GM21360 (cell line): Measurements from ENCODE around the gene STAB1.

ENCODE experiments used
- ATAC-seq: cut with Tn5 transposase; IDR thresholded peaks from one replicate; pipeline ENCODE4 v1.9.1; 2021; ENCODE audit warnings: mild to moderate bottlenecking, moderate library complexity; ENCODE audit not compliant: unreplicated experiment

Gene STAB1

GRCh38 chr3:52483577-52484381, 11.4 kb upstream of the STAB1 start:
- no peak for ATAC-seq

DNA sequence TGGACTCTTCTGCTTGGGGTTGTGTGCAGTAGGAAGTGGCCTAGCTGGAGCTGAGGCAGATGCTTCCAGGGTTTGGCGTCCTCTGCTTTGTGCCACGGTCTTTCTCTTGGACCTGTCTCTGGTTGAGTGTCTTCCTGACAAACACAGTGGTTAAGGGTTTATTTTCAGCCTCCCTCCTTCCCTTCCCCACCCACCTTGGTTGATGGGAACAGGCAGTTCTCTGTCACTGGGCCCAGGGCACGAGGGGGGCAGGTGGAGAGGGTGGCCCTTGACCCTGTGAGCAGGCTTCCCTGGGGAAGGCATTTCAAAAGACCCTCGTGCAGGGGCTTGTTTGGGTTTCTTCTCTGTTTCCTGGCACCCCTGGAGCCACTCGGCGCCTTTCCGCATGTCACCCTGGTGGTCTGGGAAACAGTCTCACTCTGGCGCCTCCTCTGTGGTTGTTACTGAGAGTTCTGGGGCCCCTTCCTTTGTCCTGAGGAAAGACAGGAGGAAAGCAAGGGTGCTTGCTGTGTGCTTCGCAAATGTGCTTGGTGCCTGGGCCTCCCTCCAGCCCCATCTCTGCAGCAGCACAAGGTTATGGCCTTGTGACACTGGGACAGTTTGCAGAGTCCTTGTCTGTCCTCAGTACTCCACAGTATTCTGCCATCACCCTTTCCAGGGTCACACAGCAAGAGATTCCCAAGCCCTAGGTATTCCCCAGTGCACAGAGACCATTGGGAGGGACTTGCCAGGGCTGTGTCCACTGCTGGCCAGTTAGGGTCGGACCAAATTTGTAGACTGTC, 10.3 kb upstream of the STAB1 start:
- no peak for ATAC-seq

DNA sequence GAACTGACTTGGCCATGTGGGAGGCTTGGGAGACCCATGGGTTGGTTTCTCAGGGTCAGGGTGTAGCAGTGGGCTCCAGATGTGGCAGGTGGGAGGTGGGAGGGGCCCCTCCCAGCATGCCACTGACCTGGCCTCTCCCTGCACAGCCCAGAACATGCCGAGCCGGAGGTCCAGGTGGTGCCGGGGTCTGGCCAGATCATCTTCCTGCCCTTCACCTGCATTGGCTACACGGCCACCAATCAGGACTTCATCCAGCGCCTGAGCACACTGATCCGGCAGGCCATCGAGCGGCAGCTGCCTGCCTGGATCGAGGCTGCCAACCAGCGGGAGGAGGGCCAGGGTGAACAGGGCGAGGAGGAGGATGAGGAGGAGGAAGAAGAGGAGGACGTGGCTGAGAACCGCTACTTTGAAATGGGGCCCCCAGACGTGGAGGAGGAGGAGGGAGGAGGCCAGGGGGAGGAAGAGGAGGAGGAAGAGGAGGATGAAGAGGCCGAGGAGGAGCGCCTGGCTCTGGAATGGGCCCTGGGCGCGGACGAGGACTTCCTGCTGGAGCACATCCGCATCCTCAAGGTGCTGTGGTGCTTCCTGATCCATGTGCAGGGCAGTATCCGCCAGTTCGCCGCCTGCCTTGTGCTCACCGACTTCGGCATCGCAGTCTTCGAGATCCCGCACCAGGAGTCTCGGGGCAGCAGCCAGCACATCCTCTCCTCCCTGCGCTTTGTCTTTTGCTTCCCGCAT, 7.9 kb upstream of the STAB1 start:
- no peak for ATAC-seq

GRCh38 chr3:52487788-52488691, 7.1 kb upstream of the STAB1 start:
- no peak for ATAC-seq

DNA sequence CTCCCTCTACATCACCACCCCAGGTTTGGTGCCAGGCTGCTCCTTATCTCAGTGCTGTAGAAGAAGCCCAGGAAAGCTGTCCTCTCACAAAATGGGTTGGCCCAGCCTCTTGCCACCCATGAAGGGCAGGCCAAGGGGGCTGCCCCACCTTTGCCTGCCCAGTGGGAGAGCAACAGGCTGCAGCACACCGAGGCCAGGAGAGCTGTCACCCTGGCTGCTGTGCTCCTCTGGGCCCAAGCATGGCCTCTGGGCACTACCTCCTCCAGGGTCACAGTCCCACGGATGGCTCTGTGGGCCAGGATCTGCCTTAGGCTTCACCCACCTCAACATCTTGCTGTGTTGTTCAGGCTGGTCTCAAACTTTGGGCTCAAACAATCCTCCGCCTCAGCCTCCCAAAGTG, 6.4 kb upstream of the STAB1 start:
- no peak for ATAC-seq

GRCh38 chr3:52489453-52489852, 5.7 kb upstream of the STAB1 start:
- no peak for ATAC-seq

GRCh38 chr3:52490035-52490938, 4.9 kb upstream of the STAB1 start:
- no peak for ATAC-seq

- no peak for ATAC-seq
Measured at GRCh38 chr3:52490939-52491526, 4.1 kb upstream of the STAB1 start.

DNA sequence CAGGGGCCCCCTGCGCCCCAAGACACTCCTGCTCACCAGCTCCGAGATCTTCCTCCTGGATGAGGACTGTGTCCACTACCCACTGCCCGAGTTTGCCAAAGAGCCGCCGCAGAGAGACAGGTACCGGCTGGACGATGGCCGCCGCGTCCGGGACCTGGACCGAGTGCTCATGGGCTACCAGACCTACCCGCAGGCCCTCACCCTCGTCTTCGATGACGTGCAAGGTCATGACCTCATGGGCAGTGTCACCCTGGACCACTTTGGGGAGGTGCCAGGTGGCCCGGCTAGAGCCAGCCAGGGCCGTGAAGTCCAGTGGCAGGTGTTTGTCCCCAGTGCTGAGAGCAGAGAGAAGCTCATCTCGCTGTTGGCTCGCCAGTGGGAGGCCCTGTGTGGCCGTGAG, 3.1 kb upstream of the STAB1 start:
- no peak for ATAC-seq

DNA sequence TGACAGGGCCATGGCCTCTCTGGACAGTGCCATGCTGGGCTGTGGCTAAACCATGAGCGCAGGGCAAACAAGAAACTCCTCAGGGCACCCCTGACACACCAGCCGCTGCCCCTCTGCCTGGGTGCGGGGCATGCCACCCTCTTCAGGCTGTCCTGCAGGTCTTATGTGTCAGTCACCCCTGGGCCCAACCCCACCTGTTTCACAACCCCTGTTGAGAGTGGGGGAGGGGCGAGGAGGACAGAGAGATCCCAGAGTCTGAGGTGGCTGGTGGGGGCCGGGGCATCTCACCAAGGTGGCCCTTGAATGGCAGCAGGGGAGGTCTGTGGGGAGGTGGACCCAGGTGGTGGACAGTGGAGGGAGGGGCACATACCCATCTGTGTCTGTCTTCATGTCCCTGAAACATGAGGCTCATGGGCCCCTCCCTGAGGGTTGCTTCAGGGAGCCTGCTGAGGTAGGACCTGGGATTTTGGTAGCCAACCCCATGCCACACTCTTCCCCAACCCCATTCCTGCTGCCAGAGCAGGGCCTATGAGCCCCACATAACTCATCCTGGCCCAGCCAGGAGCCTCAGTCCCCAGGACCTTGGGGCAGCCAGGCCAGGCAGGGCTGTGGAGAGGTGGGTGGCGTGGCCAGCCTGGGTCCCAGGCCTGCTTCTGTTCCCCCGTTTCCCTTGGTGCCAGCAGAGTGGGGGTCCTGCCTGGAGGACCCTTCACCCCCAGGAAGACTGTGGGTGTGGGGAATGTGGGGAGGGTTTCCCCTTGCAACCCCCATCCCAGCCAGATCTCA, 1.7 kb upstream of the STAB1 start:
- ATAC-seq: no peak

DNA sequence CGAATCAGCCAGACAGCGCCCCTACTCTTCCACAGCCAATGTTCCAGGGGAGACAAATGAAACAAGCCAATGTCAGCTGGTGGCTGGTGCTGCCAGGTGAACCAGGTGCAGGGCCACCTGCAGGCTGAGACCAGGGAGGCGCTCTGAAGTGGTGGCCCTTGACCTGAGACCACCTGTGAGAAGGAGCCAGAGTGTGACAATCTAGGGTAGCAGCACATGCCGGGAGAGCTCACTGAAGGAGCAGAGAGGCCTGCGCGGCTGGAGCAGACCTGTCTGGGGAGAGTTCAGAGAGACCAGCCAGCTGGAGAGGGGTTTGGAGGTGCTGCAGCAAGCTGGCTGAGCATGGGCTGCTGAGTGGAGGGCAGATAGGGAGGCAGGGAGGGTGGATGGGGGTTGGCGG, 693 bp upstream of the STAB1 start:
- no peak for ATAC-seq

- no peak for ATAC-seq
Measured at GRCh38 chr3:52495777-52496602, 852 bp downstream of the STAB1 start.

GRCh38 chr3:52498137-52499054, 3.3 kb downstream of the STAB1 start:
- no peak for ATAC-seq

DNA sequence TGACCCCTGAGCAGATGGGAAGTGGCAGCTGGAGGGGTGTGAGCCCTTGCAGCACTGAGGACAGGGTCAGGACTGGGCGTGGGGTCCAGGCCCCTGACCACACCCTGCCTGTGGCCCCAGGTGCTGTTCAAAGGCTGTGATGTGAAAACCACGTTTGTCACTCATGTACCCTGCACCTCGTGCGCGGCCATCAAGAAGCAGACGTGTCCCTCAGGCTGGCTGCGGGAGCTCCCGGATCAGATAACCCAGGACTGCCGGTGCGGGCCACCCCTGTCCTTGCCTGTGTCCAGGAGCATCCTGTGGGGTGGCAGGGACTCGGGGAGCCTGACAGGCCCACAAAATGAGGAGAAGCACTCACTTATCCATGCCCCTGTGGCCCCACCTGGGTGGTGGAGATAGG, 5.9 kb downstream of the STAB1 start:
- no peak for ATAC-seq

DNA sequence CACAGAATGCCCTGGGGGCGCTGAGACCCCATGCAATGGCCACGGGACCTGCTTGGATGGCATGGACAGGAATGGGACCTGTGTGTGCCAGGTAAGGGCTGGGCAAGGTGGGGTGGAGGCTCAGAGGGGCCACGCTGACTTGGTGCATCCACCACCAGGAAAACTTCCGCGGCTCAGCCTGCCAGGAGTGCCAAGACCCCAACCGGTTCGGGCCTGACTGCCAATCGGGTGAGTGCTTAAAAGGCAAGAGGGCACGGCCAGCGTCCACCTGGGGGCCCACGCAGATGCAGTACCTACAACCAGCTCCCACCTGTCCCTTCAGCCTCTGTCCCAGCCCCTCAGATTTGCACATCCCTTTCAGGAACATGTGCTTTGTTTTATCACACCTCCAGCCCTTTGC, 6.9 kb downstream of the STAB1 start:
- ATAC-seq: no peak

GRCh38 chr3:52502808-52503350, 7.7 kb downstream of the STAB1 start:
- ATAC-seq: no peak
